Smooth muscle cell (in vitro differentiated cells): ENCODE results near the gene MAGIX. TPM values are rescaled to one million over a fixed set of nuclear protein-coding genes. Genes with fewer than 3 reads are reported as not detected.

Experiments
- DNase-seq: peaks from one replicate; lab custom pipeline; 2025; ENCODE audit not compliant: unreplicated experiment; lab: John Stamatoyannopoulos, UW
- H2AFZ ChIP-seq: fragments of 200-600 bp; sonication (generic); 2 replicates; pipeline ENCODE4 v1.6.0; 2016; ENCODE audit warnings: antibody characterized with exemption, low read depth, mild to moderate bottlenecking
- H3F3A ChIP-seq: fragments of 200-600 bp; sonication (generic); 2 replicates; pipeline ENCODE4 v1.6.0; 2017; ENCODE audit warnings: antibody characterized with exemption, low read depth
- H3K27ac ChIP-seq: fragments of 200-600 bp; sonication (generic); 2 replicates; pipeline ENCODE4 v1.5.1; 2016; ENCODE audit warnings: low read depth, mild to moderate bottlenecking
- H3K27me3 ChIP-seq: fragments of 200-600 bp; sonication (generic); 2 replicates; pipeline ENCODE4 v1.6.1; 2016; ENCODE audit warnings: low read depth, mild to moderate bottlenecking
- H3K36me3 ChIP-seq: fragments of 200-600 bp; sonication (generic); 2 replicates; pipeline ENCODE4 v1.5.1; 2016; ENCODE audit warnings: low read depth
- H3K4me1 ChIP-seq: fragments of 200-600 bp; sonication (generic); 2 replicates; pipeline ENCODE4 v1.5.1; 2016; ENCODE audit warnings: low read depth
- H3K4me2 ChIP-seq: fragments of 200-600 bp; sonication (generic); 2 replicates; pipeline ENCODE4 v1.6.0; 2016; ENCODE audit warnings: mild to moderate bottlenecking
- H3K4me3 ChIP-seq: fragments of 200-600 bp; sonication (generic); 2 replicates; pipeline ENCODE4 v1.5.1; 2016; ENCODE audit warnings: mild to moderate bottlenecking
- H3K79me2 ChIP-seq: fragments of 200-600 bp; sonication (generic); 2 replicates; pipeline ENCODE4 v1.6.0; 2016; ENCODE audit warnings: low read depth, mild to moderate bottlenecking
- H3K9ac ChIP-seq: fragments of 200-600 bp; sonication (generic); 2 replicates; pipeline ENCODE4 v1.6.0; 2016; ENCODE audit warnings: low read depth
- H3K9me3 ChIP-seq: fragments of 200-600 bp; sonication (generic); replicated peaks from 2 replicates; pipeline ENCODE4 v1.5.1; 2016; ENCODE audit warnings: low read depth
- H4K20me1 ChIP-seq: fragments of 200-600 bp; sonication (generic); 2 replicates; pipeline ENCODE4 v1.6.0; 2016; ENCODE audit warnings: low read depth
- WGBS: methylation state at CpG from one replicate; pipeline ENCODE4 v1.1.7; 2016; ENCODE audit warnings: low lambda C conversion rate; 5-methylcytosine and 5-hydroxymethylcytosine counted together
- polyA plus RNA-seq: library from polyadenylated mRNA; unstranded; fragments of >200 nt; fragmentation: Nextera tagmentation; extraction: Ambion mirVana; gene quantifications from 2 replicates; pipeline ENCODE4 v1.2.1, GENCODE V29; 2016
- total RNA-seq: library from RNA; depleted of rRNA; stranded (reverse); fragments of >200 nt; gene quantifications from 2 replicates; pipeline ENCODE4 v1.2.3, GENCODE V29; 2014
- TF ChIP-seq, protein P1 (sequence below): fragments of 200-600 bp; sonication (generic); IDR thresholded peaks from 2 replicates; pipeline ENCODE4 v1.5.1; 2017; ENCODE audit warnings: borderline replicate concordance, mild to moderate bottlenecking, antibody characterized with exemption; ENCODE audit not compliant: insufficient read depth, poor library complexity, severe bottlenecking

MAGIX gene
- total and polyA plus RNA-seq, 2 experiments from 2014 or later: 0.45 to 3.8 TPM

DNA sequence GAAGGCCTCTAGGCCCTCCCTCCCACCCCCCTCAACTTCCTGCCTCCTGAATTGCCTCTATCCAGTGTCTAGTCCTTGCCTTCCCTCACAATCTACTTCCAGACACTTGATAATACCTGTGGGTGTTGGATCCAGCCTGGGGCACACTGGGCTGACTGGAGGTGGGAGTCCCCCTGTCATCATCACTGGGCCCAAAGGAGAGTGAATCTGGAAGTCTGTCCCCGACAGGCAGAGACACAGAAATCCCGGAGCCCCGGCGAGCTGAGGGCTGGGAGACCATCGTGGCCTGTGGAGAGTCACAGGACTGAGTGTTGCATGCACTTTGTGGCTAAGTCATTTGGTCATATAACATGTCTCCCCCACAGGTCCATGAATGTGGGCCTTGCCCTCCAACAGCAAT lies 45.8 kb downstream of the MAGIX start:
- no peaks in the 10 kb centered on the region for H3K9me3 ChIP-seq
- H3K79me2 ChIP-seq: no peaks in the 10 kb centered on the region
- no peak overlapping the region for H3K4me2 ChIP-seq
- H3K36me3 ChIP-seq: no peaks in the 10 kb centered on the region
- no peaks in the 10 kb centered on the region for H4K20me1 ChIP-seq
- H3K4me1 ChIP-seq: no peaks in the 10 kb centered on the region
- no peaks in the 10 kb centered on the region for H3K27me3 ChIP-seq
- no peak overlapping the region for H3K4me3 ChIP-seq
- no peak overlapping the region for H2AFZ ChIP-seq
- no peak overlapping the region for H3K9ac ChIP-seq
- no peaks in the 10 kb centered on the region for H3F3A ChIP-seq
- WGBS: 93% methylated on average over 5 of the region's 5 CpGs
- TF ChIP-seq, protein P1, sequence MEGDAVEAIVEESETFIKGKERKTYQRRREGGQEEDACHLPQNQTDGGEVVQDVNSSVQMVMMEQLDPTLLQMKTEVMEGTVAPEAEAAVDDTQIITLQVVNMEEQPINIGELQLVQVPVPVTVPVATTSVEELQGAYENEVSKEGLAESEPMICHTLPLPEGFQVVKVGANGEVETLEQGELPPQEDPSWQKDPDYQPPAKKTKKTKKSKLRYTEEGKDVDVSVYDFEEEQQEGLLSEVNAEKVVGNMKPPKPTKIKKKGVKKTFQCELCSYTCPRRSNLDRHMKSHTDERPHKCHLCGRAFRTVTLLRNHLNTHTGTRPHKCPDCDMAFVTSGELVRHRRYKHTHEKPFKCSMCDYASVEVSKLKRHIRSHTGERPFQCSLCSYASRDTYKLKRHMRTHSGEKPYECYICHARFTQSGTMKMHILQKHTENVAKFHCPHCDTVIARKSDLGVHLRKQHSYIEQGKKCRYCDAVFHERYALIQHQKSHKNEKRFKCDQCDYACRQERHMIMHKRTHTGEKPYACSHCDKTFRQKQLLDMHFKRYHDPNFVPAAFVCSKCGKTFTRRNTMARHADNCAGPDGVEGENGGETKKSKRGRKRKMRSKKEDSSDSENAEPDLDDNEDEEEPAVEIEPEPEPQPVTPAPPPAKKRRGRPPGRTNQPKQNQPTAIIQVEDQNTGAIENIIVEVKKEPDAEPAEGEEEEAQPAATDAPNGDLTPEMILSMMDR: no peak
- no peak overlapping the region for H3K27ac ChIP-seq
- DNase-seq: no peak

DNA sequence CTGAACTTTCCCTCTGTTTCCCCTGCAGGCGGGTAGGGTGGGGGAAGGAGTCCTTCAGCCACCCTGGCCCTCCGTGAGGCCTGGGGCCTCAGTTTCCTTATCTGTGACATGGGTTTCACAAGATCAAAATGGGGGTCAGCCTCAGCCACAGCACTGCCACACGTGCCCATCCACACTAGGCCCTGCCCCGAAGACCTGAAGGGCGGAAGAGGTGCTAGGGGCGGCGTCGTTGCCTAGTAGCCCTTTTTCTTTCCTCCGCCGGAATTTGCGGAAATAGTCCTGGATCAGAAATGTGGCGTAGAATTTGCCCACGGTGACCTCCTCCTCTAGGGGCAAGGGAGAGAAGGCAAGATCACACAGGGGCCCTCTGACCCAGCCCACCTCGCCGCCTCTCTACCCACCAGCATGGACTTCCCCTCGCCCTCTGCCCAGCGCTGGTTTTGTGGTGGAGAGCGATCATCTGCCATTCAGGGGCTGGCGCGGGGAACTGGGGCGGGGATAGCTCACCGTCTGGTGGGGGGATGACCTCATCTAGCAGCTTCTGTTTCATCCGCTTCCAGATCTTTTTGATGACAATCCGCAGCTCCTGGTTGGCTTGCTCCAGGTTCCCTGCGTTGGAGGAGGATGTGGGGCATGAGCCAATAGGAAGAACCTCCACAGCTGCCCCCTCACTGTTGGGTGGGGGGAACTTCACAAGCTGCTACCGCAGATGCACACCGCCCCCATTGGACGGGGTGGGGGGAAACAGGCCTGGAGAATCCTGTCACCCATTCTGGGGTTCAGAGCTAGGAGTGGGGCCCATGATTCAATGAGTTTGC lies 47.1 kb downstream of the MAGIX start:
- Histone ChIP-seq H2AFZ (no peak overlapping the region), H4K20me1 (no peaks in the 10 kb centered on the region), H3K9me3 (no peaks in the 10 kb centered on the region), H3K4me2 (no peak overlapping the region), H3K79me2 (no peaks in the 10 kb centered on the region), H3K9ac (no peak overlapping the region), H3K27ac (no peak overlapping the region), H3K27me3 (no peaks in the 10 kb centered on the region), H3F3A (no peaks in the 10 kb centered on the region), H3K4me1 (no peaks in the 10 kb centered on the region), H3K4me3 (no peak overlapping the region), H3K36me3 (no peaks in the 10 kb centered on the region)
- no peak for DNase-seq
- TF ChIP-seq, protein P1: no peak
- 65% methylated on average over 20 of the region's 28 CpGs for WGBS

DNA sequence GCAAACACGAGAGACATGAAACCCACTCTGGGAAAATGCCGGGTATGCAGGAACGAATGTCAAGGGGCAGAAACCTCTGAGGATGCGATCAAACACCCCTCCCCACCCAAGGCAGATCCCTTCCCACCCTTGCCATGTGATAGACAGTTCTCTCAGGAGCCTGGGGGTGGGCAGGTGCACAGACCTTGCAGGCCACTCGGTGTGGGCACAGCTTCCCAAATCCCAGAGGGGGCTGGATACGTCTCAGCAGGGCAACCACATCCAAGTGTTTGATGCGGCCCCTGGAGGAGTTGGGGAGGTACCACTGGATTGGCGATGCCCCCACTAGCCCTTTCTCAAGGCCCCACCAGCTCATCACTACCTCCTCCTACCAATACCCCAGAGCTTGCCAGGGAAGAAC lies 47.8 kb downstream of the MAGIX start:
- no peaks in the 10 kb centered on the region for H3K36me3 ChIP-seq
- H3K27me3 ChIP-seq: no peaks in the 10 kb centered on the region
- no peaks in the 10 kb centered on the region for H3K79me2 ChIP-seq
- H3K9me3 ChIP-seq: no peaks in the 10 kb centered on the region
- no peaks in the 10 kb centered on the region for H4K20me1 ChIP-seq
- no peaks in the 10 kb centered on the region for H3K4me1 ChIP-seq
- H3K4me2 ChIP-seq: no peak overlapping the region
- H2AFZ ChIP-seq: no peak overlapping the region
- WGBS: 72% methylated on average over 8 of the region's 8 CpGs
- no peak overlapping the region for H3K27ac ChIP-seq
- no peaks in the 10 kb centered on the region for H3F3A ChIP-seq
- no peak for DNase-seq
- H3K9ac ChIP-seq: no peak overlapping the region
- TF ChIP-seq, protein P1: no peak
- H3K4me3 ChIP-seq: no peak overlapping the region

DNA sequence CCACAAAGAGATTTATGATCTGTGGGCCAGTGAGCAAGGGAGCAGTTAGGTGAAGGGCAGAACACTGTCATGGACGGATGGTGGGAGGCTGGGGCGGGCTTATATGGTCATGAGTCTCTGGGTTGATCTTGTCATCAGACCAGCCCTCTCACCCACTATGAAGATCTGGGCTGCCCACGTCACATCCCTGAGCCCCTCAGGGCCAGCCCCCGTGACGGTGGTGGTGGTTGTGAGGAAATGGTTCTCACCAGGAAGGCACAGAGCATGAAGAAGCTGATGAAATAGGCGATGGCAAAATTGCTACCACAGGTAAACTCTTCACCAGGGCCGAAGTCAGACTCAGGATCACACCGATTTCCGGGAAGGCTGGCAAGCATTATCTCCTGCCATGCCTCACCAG lies 48.5 kb downstream of the MAGIX start:
- no peak overlapping the region for H2AFZ ChIP-seq
- H3F3A ChIP-seq: no peaks in the 10 kb centered on the region
- H3K4me1 ChIP-seq: no peaks in the 10 kb centered on the region
- H3K27ac ChIP-seq: no peak overlapping the region
- 84% methylated on average over 9 of the region's 9 CpGs for WGBS
- H3K9me3 ChIP-seq: no peaks in the 10 kb centered on the region
- no peaks in the 10 kb centered on the region for H3K27me3 ChIP-seq
- no peak overlapping the region for H3K4me2 ChIP-seq
- H3K79me2 ChIP-seq: no peaks in the 10 kb centered on the region
- no peak for DNase-seq
- no peaks in the 10 kb centered on the region for H4K20me1 ChIP-seq
- no peaks in the 10 kb centered on the region for H3K36me3 ChIP-seq
- no peak overlapping the region for H3K4me3 ChIP-seq
- H3K9ac ChIP-seq: no peak overlapping the region
- TF ChIP-seq, protein P1: no peak
